K562 (cell line): Measurements from ENCODE around the gene INTS6. TPM values are rescaled to one million over a fixed set of nuclear protein-coding genes. Genes with fewer than 3 reads are reported as not detected.
A peak's percentile ranks its signal among the peaks of the same experiment; 100 is the strongest.

Source experiments
- AFF1 ChIP-seq, 2 experiments: fragments of 450-650 bp; IDR thresholded peaks; 2 replicates each; pipeline ENCODE4 v1.6.1; 2018; ENCODE audit warnings: mild to moderate bottlenecking in 2 of 2, low read depth in 1 of 2; ENCODE audit not compliant: partially characterized antibody in 2 of 2
- CEBPG ChIP-seq, 3 experiments: fragments of 200-800 bp in 1 of 3; sonication (Bioruptor generic) in 1 of 3; sonication (generic) in 1 of 3; formaldehyde crosslinking in 1 of 3; IDR thresholded peaks in 2 of 3; conservative IDR thresholded peaks in 1 of 3; 2 replicates each; pipeline versions ENCODE4 v1.6.1 to v1.8.0; 2016 to 2022; ENCODE audit warnings: missing compliant biosample characterization in 2 of 3, missing genetic modification characterization in 2 of 3, mild to moderate bottlenecking in 1 of 3, missing genetic modification reagents in 1 of 3
- CXXC5 ChIP-seq: fragments of 250-450 bp; sonication (Bioruptor Pico); IDR thresholded peaks from 2 replicates; pipeline ENCODE4 v1.8.0; 2022; ENCODE audit warnings: inconsistent platforms, mild to moderate bottlenecking, moderate library complexity
- EGR1 ChIP-seq: fragments of 450-650 bp; conservative IDR thresholded peaks from 2 replicates; pipeline ENCODE4 v1.6.1; 2017; ENCODE audit warnings: mild to moderate bottlenecking
- MYC ChIP-seq, 2 experiments: fragments of 250-450 bp in 1 of 2; sonication (Bioruptor Pico) in 1 of 2; IDR thresholded peaks; 2 replicates each; pipeline versions ENCODE4 v1.5.1 to v1.6.1; 2012 to 2021; ENCODE audit warnings: low read depth in 2 of 2, borderline replicate concordance in 1 of 2, improper control_type of control experiment in 1 of 2, low read length in 1 of 2, mild to moderate bottlenecking in 1 of 2, moderate library complexity in 1 of 2
- NONO ChIP-seq, 2 experiments: fragments of 200-400 bp in 1 of 2; fragments of 450-650 bp in 1 of 2; formaldehyde crosslinking in 1 of 2; IDR thresholded peaks; 2 replicates each; pipeline ENCODE4 v1.6.1; 2017; ENCODE audit warnings: low read depth in 2 of 2, mild to moderate bottlenecking in 2 of 2, moderate library complexity in 2 of 2, low read length in 1 of 2
- PBX2 ChIP-seq, 2 experiments: IDR thresholded peaks in 1 of 2; conservative IDR thresholded peaks in 1 of 2; 2 replicates each; pipeline ENCODE4 v1.6.1; 2016; ENCODE audit warnings: low read depth in 2 of 2, mild to moderate bottlenecking in 1 of 2, missing compliant biosample characterization in 1 of 2, missing genetic modification characterization in 1 of 2, moderate library complexity in 1 of 2
- POLR2G ChIP-seq: fragments of 200-400 bp; formaldehyde crosslinking; IDR thresholded peaks from 2 replicates; pipeline ENCODE4 v1.6.1; 2017; ENCODE audit warnings: low read depth, mild to moderate bottlenecking, antibody characterized with exemption, low read length, moderate library complexity
- STAG1 ChIP-seq: sonication (generic); formaldehyde crosslinking; IDR thresholded peaks from 2 replicates; pipeline ENCODE4 v1.5.0; 2020; ENCODE audit warnings: missing genetic modification reagents, borderline replicate concordance
- TAF7 ChIP-seq: fragments of 450-650 bp; IDR thresholded peaks from 2 replicates; pipeline ENCODE4 v1.6.1; 2016; ENCODE audit warnings: missing genetic modification characterization, missing compliant biosample characterization
- ZBTB7A ChIP-seq: IDR thresholded peaks from 2 replicates; pipeline ENCODE4 v1.6.1; 2011; ENCODE audit warnings: low read depth, mild to moderate bottlenecking, low read length, moderate library complexity, borderline replicate concordance; ENCODE audit not compliant: control insufficient read depth
- ZNF740 ChIP-seq, 3 experiments: fragments of 200-800 bp in 1 of 3; sonication (Bioruptor generic) in 1 of 3; sonication (generic) in 1 of 3; formaldehyde crosslinking in 1 of 3; IDR thresholded peaks; 2 replicates each; pipeline versions ENCODE4 v1.6.1 to v1.8.0; 2016 to 2022; ENCODE audit warnings: mild to moderate bottlenecking in 2 of 3, missing compliant biosample characterization in 2 of 3, missing genetic modification characterization in 2 of 3, missing genetic modification reagents in 1 of 3
- polyA plus RNA-seq, 8 experiments: library from polyadenylated mRNA; depleted of rRNA in 4 of 8; stranded (reverse) in 5 of 8; unstranded in 3 of 8; fragments of >200 nt; fragmentation: Nextera tagmentation in 2 of 8; fragmentation: Illumina TruSeq in 1 of 8; extraction: Ambion mirVana in 2 of 8; extraction: Trizol in 1 of 8; gene quantifications; 2 replicates each; pipeline versions ENCODE4 v1.2.1 to v1.2.3, GENCODE V29; 2011 to 2014; ENCODE audit warnings: inconsistent platforms in 1 of 8, missing spikeins in 1 of 8
- total RNA-seq, 7 experiments: library from RNA; depleted of rRNA in 6 of 7; stranded (reverse); fragments of >200 nt in 6 of 7; fragmentation: Illumina TruSeq in 2 of 7; extraction: Trizol in 2 of 7; gene quantifications; 2 replicates each; pipeline versions ENCODE4 v1.2.1 to v1.2.3, GENCODE V29; 2011 to 2021; ENCODE audit warnings: low replicate concordance in 1 of 7
- TF ChIP-seq, protein P1 (sequence below): sonication (generic); formaldehyde crosslinking; IDR thresholded peaks from 2 replicates; pipeline ENCODE4 v1.8.0; 2022; ENCODE audit warnings: missing genetic modification reagents, mild to moderate bottlenecking, moderate library complexity, borderline replicate concordance

Gene INTS6
- total and polyA plus RNA-seq, 9 of the 15 experiments (the other 6 are each of a cell fraction or from before 2014, with no cell fraction given), result 3.7 to 29.8 (median 16.1) TPM

GRCh38 chr13:51451467-51452360 lies 1.1 kb downstream of the INTS6 start (continued):
- TF ChIP-seq AFF1 (IDR thresholded peaks at IDR 0.05; ENCODE audit: low read depth in 1 of 2, partially characterized antibody in 2 of 2) (no peak), MYC (IDR thresholded peaks at IDR 0.05; ENCODE audit: low read depth, low read length) (no peak), MYC (CRISPR knock-in tag; IDR thresholded peaks at IDR 0.05; ENCODE audit: borderline replicate concordance, low read depth) (no peak), TAF7 (tag) (peak; percentile 31; the same call in 1 of the 2 replicates), POLR2G (peak; percentile 88), ZBTB7A (peak; percentile 31; the same call in 1 of the 2 replicates), NONO (IDR thresholded peaks at IDR 0.05; ENCODE audit: low read depth in 2 of 2, low read length in 1 of 2) (0 out of 4 replicates have a peak, but pooled peaks of 1 of the 2 experiments have one; percentile 45), ZNF740 (CRISPR knock-in tag; IDR thresholded peaks at IDR 0.05) (peak; percentile 74; the same call in 1 of the 2 replicates), ZNF740 (tag; IDR thresholded peaks at IDR 0.05) (peak in 1 of 2 experiments; percentile 88; a peak in 2 of 4 replicates), EGR1 (peak; percentile 47), PBX2 (CRISPR knock-in tag; IDR thresholded peaks at IDR 0.05; ENCODE audit: low read depth) (peak; percentile 36; the same call in 1 of the 2 replicates), PBX2 (tag; conservative IDR thresholded peaks at IDR 0.05; ENCODE audit: low read depth) (0 out of 2 replicates have a peak, but pooled peaks have one; percentile 26), CXXC5 (peak; percentile 68), STAG1 (no peak), CEBPG (CRISPR knock-in tag; IDR thresholded peaks at IDR 0.05) (no peak), CEBPG (tag; conservative IDR thresholded peaks at IDR 0.05 in 1 of 2, IDR thresholded peaks at IDR 0.05 in 1 of 2) (no peak)
- TF ChIP-seq, protein P1, sequence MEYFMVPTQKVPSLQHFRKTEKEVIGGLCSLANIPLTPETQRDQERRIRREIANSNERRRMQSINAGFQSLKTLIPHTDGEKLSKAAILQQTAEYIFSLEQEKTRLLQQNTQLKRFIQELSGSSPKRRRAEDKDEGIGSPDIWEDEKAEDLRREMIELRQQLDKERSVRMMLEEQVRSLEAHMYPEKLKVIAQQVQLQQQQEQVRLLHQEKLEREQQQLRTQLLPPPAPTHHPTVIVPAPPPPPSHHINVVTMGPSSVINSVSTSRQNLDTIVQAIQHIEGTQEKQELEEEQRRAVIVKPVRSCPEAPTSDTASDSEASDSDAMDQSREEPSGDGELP (CRISPR knock-in tag), result peak; percentile 19; the same call in 1 of the 2 replicates
